ENCODE data around the gene ZDHHC8.

Gene ZDHHC8

DNA sequence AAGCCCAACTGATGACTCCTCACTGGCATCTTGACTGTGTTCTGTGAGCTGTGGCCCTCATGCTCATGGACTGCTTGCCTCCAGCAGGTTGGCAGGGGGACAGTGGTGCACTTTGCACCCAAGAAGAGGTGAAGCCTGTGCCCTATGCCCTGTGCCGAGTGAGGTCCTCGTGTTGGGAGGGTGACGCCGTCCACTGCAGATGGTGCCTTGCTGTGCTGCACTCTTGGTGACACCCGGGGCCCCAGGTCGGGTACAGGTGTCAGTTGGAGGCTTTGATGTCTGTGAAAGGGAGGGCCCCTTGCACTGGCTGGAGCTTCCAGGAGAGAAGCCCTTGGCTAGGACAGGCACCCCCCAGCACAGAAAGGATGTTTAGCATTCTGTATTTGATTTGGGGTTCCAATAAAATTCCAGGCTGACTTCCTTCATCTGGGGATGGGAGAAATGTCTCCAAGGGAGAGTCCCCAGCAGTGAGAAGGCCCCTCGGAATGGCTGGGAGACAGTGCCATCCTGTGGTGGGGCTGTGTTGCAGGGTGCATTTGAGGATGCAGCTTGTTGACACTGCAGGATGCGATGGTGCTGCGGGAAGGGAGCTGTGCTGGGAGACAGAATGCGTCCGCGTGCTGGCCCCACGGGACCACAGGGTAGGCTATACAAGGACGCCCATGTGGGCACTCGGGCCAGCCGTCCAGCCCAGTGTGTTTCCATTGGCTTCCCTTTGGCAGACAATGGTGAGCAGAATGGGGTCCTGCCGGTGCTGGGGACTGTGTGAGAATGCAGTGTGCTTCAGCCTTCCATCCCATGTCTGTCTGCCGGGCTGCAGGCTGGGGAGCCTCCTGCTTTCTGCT lies 2.5 kb upstream of the ZDHHC8 start:
- peak; percentile 34 for DNase-seq (ENCODE audit: low read depth)

DNA sequence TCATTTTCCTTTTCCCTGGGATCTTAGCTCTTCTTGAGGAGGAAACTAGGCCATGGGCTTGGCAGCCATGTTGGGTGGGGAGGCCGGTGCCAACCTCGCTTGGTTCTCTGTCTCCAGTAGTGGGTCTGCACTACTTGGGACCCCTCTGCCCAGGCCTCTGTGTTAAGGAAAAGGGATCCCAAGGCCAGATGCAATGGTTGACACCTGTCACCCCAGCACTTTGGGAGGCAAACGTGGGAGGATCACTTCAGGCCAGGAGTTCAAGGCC lies 1.9 kb upstream of the ZDHHC8 start:
- DNase-seq (ENCODE audit: low read depth), result no peak

DNA sequence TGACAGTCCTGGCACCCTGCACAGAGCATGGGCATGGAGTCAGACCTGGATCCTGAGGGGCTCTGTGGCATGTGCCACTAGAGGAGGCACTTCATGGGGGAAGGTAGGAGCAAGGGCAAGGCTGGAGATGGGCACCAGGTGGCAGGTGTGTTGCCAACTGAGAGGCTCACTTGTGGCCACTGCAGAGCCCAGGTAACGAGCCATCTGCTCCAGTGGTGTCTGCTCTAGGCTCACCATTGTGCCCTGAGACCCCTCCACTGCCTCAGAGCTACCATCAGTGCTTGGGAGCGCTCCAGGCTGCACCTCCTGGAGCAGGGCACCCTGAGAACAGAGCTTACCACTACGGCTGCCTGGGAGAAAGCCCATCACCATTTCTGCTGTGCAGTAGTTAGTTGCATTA lies 1.3 kb upstream of the ZDHHC8 start:
- DNase-seq (ENCODE audit: low read depth), result no peak

DNA sequence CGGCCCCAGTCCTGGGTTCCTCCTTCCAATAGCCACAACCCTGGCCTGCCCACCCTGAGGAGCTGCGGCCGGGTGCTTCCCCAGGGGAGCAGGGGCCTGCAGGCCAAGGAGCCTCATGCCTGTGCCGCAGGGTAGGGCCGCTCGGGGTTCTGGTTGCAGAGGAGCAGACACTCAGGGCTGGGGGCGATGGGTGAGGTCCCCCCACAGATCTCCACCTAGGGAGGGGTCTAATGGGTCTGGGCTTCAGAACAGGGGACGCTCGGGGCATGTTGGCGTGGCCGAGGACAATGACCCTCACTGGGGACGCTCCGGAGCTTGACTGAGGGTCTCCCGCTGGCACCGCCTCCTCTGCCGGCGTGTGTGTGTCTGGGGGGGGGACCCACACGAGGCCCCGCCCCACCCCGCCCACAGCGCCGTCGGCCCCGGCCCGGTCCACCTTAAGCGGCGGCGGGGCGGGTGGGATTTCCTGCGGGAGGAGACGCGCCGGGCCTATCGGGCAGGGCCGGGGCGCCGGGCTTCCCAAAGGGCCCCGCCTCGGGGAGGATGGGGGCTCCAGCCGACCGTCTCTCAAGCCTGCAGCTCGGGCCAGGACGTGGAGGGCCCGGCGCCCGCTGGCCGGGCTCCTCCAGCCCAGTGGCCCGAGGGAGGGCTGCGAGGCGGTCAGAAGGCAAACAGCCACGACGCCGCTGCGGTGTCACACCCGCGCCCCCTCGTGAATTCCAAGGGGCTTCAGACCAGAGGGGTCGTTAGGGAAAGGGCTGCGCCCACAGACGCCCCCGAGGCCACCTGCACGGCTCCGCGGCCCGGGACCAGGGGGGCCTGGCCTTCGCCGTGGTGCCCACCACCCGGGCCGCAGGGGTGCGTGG lies 640 bp upstream of the ZDHHC8 start:
- peak; percentile 88 for DNase-seq (ENCODE audit: low read depth)

DNA sequence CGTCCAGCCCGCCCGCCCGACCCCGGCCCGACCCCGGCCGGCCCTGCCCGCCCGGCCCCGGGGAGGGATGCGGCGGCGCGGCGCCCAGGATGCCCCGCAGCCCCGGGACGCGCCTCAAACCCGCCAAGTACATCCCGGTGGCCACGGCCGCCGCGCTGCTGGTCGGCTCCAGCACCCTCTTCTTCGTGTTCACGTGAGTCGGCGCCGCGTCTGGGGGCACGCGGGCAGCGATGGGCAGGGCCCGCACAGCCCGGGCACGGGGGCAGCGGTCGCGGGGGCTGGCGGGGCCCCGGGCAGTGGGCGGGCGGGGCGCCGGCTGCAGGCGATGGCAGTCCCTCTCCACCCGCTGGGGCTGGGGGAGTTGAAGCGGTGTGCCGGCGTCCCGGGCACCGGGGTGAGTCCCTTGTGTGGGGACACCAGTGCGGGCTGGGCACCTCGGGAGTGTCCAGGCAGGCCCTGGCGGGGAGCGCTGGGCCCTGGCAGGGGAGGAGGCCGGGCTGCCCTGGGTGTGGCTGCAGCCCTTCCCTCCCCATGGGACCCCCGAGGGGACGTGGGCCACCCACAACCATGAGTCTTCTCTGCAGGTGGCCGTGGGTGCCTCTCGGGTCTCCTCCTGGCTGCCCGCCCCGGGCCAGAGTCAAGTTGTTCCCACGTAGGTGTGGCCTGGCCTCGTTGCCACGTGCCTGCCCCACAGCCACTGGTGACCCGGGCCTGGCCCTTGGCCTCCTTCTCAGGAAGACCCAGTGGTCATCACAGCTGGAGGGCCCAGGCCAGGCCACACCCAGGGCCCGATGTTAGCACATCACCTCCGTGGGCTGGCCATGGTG lies 468 bp downstream of the ZDHHC8 start:
- DNase-seq (ENCODE audit: low read depth), result no peak

DNA sequence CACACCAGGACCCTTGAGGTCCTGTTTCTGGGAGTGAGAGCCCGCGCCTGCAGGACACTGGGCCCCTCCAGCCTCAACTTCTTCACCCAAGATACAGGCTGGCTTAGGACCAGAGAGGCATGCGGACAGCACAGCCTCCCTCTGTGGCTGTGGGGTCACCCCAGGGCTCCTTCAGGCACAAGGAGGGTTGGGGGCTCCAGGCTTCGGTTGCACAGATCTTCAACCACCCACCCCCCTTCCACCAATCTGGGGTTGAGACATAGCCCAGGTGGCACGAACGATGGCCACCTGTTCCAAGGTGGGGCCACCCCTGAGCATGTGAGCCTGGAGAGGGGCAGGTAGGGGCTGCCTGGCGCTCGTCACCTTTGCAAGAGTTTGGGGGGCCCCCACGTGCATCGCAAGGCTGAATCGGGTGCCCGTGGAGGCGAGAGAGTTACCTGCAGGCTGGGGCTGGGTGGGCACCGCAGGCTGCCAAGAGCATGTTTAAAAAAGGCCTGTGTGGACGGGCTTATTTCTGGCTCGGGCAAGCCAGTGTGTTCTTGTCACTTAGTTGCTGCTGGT lies 1.2 kb downstream of the ZDHHC8 start:
- no peak for DNase-seq (ENCODE audit: low read depth)

DNA sequence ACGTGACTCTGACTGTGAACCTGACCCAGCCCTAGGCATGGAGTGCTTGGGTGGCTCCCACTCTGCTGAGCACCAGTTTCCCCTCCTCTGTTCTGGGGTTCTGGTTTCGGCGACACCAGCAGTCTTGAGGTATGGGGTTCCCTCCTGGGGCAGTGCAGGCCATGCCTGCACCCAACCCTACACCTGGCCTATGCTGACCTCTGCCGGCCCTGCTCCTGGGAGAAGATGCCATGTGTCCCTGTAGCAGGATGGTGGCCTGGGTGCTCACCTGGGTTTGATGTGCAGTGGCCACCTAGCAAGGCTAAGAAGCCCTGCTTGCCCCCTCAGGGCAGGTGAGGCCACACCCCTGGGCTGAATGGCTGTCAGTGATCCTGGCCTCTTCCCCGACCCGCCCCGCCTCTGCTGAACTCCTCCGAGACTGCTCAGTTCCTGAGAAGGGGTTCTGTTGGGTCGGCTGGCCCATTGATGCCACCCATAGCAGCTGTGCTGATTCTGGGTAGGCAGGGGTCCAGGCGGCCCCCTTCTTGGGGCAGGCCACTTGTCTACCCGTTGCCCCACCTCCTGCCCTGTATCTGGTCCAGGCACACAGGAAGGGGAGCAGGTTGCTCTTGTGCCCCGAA lies 2.4 kb downstream of the ZDHHC8 start:
- no peak for DNase-seq (ENCODE audit: low read depth)

DNA sequence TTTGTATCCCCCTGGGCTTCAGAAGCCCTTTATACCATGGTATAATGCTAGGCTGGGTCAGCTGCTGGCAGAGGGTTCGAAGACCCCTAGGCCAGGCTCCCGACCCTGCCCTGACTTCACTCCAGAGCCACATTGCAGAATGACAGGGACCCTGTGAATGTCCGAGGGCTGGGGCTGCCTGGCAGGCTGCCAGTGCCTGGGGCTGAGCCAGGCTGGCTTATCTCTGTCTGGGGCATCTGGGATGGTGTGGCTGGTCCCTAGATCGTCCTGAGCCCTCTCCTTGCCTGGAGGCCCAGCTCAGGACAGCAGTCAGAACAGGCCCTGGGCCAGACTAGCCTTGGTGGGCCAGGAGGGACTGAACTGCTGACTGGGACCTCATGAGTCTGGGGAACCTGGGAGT lies 3.7 kb downstream of the ZDHHC8 start:
- no peak for DNase-seq (ENCODE audit: low read depth)

DNA sequence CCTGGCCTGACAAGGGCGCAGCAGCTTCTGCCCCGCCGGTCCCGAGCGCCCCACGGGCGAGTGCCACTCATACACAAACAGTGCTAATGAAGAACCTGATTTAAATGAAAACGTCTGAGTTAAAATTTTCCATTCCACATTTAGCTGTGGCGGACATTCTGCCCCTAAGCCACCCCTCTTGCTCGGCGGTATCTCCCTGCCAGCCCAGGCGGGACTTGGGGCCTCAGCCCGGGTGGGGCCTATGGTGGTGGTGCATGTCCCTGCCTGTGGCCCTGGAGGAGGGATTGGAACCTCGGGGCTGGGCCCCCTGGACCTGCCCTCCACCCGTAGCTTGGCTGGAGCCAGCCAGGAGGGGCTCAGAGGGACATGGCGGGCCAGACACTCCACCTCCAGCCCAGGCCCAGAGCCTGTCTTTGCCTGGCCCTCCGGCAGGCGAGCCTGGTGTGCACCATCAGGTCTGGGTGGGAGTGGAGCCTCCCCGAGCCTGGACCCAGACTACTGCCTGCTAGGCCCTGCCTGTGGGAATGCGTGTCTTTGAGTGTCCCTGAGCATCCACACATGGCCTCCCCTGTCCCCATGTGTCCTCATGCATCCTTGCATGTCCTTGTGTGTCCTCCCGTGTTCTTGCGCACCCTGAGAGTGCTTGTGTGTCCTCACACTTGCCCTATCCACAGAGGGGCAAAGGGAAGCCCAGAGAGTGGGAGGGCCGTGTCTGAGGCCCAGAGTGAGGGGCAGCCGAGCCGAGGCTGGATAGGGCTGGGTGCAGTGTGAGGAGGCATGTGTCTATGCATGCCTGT lies 4.4 kb downstream of the ZDHHC8 start:
- no peak for DNase-seq (ENCODE audit: low read depth)

DNA sequence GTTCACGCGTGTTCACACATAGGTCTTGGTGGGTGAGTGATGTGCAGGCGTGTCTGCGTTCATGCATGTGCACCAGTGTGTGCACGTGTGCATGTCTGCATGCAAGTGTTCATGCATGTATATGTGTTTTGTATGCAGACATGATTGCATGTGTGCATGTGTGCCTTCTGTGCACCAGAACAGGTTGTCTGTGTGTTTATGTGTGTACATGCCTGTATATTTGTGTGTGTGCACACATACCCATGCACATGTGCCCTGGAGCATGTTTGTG lies 4.9 kb downstream of the ZDHHC8 start:
- DNase-seq (ENCODE audit: low read depth), result no peak

DNA sequence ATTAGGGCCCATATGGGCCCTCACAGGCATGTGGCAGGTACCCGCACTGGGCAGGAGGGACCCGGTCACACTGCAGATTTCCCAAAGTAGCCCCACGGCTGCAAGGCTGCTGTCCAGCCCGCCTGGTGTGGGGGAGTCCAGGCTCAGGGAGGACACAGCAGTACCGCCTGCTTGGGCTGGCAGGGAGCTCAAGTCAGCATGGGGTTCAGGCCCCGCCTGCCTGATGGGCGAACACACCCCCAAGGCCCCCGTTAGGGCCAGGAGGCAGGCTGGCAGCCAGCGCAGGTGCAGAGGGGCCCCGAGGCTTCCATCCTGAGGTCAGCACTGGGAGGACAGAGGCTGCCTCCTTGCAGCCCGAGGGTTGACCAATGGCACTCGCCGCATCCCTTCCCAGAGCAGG lies 5.5 kb downstream of the ZDHHC8 start:
- DNase-seq (ENCODE audit: low read depth), result no peak

DNA sequence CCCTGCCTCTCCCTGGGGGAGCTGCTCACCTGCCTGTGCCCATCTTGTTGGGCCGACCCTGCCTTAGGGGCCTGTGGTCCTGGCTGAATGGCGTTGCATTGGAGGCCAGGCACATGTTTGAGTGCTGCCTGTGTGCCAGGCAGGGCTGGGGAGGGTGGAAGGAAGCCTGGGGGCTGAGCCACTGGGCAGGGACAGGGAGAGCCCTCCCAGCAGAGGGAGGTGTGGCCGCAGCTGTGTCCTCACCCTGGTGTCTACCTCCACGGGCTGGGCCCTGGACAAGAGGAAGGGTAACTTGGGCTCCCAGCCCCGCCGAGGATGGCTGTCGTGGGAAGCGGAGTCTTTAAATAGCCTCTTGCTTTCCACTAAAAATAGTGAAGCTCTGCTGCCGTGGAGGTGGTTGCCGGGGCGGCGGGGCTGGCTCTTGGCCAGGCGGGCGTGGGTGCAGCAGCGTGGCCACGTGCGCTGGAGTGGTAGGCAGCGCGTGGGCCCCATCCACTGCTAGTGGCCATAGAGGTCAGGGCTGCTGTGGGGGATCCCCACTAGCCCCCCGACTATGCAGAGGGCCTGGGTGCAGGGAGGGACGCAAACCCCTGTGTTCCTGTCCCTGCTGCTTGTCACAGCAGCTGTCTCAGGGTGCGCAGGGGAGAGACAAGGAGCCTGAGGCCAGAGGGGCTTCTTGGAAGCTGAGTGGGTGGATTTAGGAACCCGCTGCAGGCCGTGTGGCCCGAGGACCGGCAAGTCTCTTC lies 6.2 kb downstream of the ZDHHC8 start:
- DNase-seq (ENCODE audit: low read depth), result no peak

DNA sequence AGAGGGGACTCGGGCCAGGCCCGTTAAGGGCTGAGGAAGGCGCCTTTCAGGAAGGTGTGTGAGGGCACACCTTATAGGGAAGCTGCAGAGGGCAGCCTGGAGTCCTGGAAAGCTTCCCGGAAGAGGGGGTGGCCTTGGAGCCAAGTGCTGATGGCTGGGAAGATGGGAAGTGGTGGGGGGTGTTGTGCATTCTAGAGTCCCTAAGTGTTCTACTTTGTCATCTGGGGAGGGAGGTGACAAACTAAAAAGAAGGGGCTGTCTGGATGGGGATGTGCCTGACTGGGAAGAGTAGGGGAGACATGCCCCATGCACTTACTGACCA lies 6.8 kb downstream of the ZDHHC8 start:
- no peak for DNase-seq (ENCODE audit: low read depth)

DNA sequence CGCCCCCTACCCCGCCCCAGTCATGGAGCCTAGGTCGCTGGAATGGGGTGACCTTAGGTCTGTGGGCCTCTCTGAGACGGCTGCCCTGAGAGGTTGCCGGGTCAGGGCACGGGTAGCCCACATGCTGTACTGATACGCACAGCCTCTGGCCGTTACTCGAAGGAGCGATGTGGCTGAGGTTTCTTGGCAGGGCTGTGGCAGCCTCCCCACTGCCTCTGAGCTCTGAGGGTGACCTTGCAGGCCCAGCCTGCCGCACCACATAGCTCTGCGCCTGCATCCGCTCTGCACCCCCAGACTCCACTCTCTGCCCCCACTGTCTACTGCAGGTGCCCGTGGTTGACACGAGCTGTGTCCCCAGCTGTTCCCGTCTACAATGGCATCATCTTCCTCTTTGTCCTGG lies 7.3 kb downstream of the ZDHHC8 start:
- no peak for DNase-seq (ENCODE audit: low read depth)

DNA sequence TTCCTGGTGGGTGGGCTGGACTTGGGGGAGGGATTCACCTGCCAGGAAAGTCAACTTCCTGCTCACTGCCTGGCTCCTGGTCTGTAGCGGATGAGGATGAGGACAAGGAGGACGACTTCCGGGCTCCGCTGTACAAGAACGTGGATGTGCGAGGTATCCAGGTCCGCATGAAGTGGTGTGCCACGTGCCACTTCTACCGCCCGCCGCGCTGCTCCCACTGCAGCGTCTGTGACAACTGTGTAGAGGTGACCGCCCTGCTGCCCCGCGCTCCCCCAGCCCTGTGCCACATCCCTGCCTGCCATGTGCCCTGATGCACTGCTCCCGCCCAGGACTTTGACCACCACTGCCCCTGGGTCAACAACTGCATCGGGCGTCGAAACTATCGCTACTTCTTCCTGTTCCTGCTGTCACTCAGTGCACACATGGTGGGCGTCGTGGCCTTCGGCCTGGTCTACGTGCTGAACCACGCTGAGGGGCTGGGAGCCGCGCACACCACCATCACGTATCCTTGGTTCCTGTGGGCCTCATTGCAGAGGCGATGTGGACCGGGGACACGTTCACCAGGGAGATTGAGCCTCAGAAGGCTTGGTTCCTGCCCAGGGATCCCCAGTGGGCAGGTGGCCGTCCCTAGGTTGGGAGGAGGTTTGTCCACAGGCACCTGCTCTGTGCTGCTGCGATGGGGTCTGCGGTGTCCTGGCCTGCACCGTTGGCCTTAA lies 7.9 kb downstream of the ZDHHC8 start:
- no peak for DNase-seq (ENCODE audit: low read depth)

DNA sequence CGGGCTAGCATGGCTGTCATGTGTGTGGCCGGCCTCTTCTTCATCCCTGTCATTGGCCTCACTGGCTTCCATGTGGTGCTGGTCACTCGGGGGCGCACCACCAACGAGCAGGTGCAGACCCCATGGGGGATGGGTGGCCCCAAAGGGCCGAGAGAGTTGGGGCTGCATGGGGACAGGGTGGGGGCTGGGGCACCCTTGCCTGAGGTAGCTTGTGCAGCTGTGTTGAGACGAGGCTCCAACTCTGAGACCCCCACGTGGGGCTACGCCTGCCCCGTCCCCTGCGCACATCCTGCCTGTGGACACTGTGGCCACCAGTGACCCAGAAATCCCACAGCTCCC lies 8.5 kb downstream of the ZDHHC8 start:
- DNase-seq (ENCODE audit: low read depth), result no peak

DNA sequence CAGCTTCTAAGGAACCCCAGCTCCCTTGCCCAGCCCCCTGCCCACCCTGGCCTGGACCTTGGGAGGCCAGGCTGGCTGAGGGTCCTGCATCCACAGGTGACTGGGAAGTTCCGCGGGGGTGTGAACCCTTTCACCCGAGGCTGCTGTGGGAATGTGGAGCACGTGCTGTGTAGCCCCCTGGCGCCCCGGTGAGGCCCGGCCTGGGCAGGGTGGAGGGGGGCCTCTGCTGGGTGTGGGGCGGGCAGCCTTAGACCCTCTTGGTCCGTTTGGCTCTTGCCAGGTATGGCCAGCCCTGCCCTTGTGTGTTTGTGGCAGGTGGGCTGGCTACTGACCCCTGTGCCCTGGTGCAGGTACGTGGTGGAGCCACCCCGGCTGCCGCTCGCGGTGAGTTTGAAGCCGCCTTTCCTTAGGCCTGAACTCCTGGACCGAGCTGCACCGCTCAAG lies 8.9 kb downstream of the ZDHHC8 start:
- no peak for DNase-seq (ENCODE audit: low read depth)

DNA sequence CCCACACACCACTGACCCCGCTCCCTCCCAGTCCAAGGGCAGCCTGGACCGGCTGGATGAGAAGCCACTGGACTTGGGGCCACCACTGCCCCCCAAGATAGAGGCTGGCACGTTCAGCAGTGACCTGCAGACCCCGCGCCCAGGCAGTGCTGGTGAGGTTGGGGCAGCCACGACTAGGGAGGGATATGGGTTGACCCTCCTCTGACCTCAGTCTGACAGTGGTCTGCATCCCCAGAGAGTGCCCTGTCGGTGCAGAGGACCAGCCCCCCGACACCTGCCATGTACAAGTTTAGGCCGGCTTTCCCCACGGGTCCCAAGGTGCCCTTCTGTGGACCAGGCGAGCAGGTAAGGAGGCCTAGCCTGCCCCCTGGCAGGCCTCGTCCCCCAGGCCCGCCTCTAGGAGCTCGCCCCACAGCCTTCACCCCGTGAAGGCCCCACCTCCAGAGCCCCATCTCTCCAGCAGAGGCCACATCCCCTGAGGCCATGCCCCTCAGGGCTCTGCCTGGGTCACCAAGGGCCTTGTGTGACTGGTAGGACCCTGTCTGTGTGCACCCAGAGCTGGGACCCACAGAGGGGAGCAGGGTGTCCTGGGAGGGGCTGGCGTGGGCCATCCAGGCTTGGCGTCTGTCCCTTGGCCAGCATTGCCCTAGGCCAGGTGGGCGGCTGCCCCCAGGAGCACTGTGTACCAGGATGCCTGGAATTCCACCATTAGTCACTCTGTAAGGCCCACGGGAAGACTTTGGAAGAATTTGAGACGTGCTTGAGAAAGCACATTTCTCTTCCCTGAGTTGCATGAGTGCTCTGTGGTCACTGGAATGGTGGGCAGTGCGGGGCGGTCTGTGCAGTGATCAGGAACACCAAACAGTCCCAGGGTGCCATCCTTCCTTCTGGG lies 9.8 kb downstream of the ZDHHC8 start:
- peak; percentile 78 for DNase-seq (ENCODE audit: low read depth)
